Cardiac fibroblast (primary cell): ENCODE measurements around the gene RYR3.

Experiments used
- DNase-seq, 2 donors: peaks; one replicate each; pipeline versions ENCODE4 v3.0.0 to v3.0.0-alpha.2; 2010; ENCODE audit warnings: low read depth in 2 of 2
- H3K4me3 ChIP-seq, 2 donors: replicated peaks in 1 of 2; 1 replicate in 1 of 2; 2 replicates in 1 of 2; pipeline ENCODE4 v1.5.1; 2011; ENCODE audit warnings: low read depth in 2 of 2, low read length in 2 of 2, mild to moderate bottlenecking in 2 of 2, moderate library complexity in 1 of 2
- TF ChIP-seq, protein P1 (sequence below): IDR thresholded peaks from one replicate; pipeline ENCODE4 v1.5.1; 2011; ENCODE audit warnings: low read depth, mild to moderate bottlenecking, low read length, inconsistent platforms

Gene RYR3

DNA sequence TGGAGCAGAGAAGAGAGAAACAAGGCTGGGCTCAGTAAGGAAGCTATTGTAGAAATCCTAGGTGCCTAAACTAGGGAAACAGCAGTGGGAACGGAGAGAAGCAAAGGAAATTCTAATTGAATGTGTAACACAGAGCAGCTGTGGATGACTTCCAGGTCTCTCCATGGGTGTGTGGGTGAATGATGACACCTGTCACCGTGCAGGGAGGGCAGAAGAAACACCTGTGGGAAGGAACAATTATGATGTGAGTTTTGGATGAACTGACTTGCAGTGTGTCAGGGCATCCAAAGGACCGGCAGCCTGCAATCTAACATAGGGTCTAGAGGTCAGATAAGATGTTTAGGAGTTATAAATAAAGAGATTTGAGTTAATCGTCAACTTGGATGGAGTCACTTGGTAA is 144.2 kb downstream of the RYR3 start:
- H3K4me3 ChIP-seq: no peak overlapping the region
- no peak for DNase-seq
- TF ChIP-seq, protein P1, sequence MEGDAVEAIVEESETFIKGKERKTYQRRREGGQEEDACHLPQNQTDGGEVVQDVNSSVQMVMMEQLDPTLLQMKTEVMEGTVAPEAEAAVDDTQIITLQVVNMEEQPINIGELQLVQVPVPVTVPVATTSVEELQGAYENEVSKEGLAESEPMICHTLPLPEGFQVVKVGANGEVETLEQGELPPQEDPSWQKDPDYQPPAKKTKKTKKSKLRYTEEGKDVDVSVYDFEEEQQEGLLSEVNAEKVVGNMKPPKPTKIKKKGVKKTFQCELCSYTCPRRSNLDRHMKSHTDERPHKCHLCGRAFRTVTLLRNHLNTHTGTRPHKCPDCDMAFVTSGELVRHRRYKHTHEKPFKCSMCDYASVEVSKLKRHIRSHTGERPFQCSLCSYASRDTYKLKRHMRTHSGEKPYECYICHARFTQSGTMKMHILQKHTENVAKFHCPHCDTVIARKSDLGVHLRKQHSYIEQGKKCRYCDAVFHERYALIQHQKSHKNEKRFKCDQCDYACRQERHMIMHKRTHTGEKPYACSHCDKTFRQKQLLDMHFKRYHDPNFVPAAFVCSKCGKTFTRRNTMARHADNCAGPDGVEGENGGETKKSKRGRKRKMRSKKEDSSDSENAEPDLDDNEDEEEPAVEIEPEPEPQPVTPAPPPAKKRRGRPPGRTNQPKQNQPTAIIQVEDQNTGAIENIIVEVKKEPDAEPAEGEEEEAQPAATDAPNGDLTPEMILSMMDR: no peak

DNA sequence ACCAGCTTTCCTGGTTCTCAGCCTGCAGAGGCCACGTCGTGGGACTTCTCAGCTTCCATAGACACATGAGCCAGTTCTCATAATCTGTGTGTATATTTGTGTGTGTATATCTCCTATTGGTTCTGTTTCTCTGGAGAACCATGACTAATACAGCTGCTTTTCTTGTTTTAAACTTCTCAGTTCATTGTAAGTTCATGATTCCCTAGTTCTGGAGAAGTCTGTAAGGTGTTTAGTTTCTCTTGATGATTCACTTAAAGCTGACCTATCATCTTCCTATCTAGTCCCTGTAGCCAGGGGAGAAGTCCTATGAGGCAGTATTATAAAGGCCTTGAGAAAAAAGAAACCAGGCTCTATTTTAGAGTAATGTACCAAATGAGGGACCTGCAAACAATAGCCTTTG is 147.7 kb downstream of the RYR3 start:
- H3K4me3 ChIP-seq: no peak overlapping the region
- TF ChIP-seq, protein P1: no peak
- no peak for DNase-seq

DNA sequence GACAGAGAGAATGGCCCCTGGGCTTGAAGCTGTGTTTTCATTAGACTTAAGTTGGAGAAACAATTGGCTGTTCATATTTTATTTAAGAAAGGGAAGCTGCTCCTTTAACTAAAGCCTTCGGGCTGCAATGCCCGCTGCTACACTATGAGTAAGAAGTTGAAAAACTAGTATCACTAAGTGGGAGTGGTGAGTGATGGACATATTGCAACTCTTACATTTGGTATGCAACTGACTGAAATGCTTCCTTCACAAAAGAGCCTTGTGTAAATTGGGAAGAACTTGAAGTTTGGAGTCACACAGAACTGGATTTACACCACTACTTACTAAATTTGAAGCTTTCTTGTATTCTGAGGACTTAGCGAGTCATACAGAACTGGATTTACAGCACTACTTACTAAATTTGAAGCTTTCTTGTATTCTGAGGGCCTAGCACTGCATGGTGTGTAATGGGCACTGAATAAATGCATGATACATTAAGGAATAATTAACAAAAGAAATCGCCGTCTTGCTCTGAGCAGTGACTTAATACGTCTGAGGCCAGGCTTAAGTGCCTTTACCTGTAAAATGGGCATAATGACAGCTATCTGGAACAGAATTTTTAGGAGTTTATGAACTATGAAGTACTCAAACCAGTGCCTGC is 149.5 kb downstream of the RYR3 start:
- H3K4me3 ChIP-seq: no peak overlapping the region
- TF ChIP-seq, protein P1: no peak
- no peak for DNase-seq

DNA sequence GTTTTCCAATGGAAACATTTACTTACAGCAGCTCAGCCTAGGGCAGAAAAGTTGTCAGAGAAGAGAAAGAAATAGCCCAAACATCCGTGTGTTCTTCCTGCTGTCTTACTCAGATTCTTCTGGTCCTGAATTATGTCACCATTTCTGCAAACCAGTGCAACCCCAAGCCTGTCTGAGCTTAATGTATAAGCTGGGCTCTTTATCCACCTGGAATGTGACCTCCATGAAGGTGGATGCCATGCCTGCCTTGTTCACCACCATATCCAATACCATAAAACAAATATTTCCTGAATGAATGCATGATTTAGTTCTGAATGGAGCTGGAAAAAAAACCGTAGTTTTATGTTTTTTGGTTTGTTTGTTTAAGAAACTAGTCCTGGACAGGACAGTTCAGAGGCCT is 150.9 kb downstream of the RYR3 start:
- TF ChIP-seq, protein P1: no peak
- H3K4me3 ChIP-seq: no peak overlapping the region
- DNase-seq: no peak

DNA sequence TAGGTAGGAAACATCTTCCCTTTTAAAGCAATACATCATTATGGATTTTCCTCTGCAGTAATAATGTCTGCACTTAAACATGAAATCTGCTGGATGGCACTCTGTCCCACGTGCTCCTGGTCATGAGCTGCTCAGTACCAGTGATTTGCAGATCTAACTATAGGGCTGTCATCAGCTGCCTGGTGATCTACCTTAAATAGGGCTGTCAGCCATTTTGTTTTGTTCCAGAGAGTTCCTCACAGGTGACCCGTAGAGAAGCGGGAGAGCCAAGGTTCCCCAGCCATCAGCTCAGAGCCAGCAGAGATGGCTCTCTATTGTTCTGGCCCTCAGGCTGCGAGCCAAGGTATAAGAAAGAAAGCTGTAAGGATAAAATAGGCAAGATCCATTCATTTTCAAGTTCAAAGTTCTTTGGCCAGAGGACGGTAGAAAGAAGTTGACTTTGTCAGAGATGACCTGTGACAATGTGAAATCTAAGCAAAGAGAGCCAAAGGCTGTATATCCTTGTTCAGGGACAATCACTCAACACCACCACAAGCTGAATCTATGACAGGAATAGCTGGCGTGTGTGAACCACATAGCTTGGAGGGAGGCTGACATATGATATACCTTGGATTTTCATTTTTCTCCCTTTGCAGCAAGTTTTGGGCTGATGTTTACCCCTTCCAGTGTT is 156.5 kb downstream of the RYR3 start:
- DNase-seq: no peak
- no peak overlapping the region for H3K4me3 ChIP-seq
- TF ChIP-seq, protein P1: no peak

DNA sequence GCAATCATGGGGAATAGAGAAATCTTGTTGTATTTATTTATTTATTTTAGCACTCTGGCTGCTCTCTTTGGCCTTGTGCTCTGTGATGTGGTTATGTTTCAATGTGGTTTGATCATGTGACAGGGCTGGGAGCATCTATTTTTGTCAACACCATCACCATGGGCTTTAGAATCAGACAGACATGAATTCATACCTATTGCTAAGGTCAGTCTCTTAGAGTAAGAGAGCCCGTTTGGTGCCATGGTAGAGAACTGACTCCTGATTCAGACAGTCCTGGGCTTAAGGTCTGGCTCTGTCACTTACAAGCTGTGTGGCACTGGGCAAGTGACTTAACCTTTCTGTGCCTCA is 157.0 kb downstream of the RYR3 start:
- TF ChIP-seq, protein P1: no peak
- H3K4me3 ChIP-seq: no peak overlapping the region
- no peak for DNase-seq
